K562 (cell line): ENCODE measurements around the gene DLGAP1. TPM values are rescaled to one million over a fixed set of nuclear protein-coding genes. Genes with fewer than 3 reads are reported as not detected.

Source experiments
- ATAC-seq: fragments of 200-7000 bp; cut with Tn5 transposase; 3 replicates; pipeline ENCODE4 v1.9.1; 2020; ENCODE audit warnings: moderate library complexity
- BruUV-seq: library from RNA; stranded (reverse); fragments of 400-500 nt; replicated peaks from 2 replicates; lab custom pipeline; 2021; lab: Mats Ljungman, UMichigan
- CTCF ChIA-PET: fragments of 300-600 bp; formaldehyde crosslinking; extraction: SDS; loops from one replicate; lab custom pipeline; 2021; ENCODE audit warnings: low intra/inter-chr PET ratio; lab: Yijun Ruan, JAX
- POLR2A ChIA-PET: fragments of 300-600, 350-650 bp; sonication (Branson Sonifier 250); formaldehyde crosslinking; extraction: SDS; loops from one replicate; lab custom pipeline; 2021; ENCODE audit warnings: antibody characterized with exemption, inconsistent platforms; lab: Yijun Ruan, JAX
- DNase-seq, 4 experiments: peaks; one replicate each; pipeline versions ENCODE4 v3.0.0 to v3.0.0-alpha.2; 2011 to 2018; ENCODE audit warnings: low spot score in 3 of 4, mixed read lengths in 3 of 4; ENCODE audit errors: extremely low read depth in 1 of 4
- FAIRE-seq: peaks from 2 replicates; lab custom pipeline; 2011; peaks lifted over from hg19 to GRCh38; lab: Jason Lieb, UNC
- H2AFZ ChIP-seq: 2 replicates; pipeline ENCODE4 v1.6.0; 2011; ENCODE audit warnings: low read depth, low read length, control low read depth, inconsistent platforms
- H3K27ac ChIP-seq: fragments of 200-600 bp; 3 replicates; pipeline ENCODE4 v1.8.0; 2011; ENCODE audit warnings: low read depth, mild to moderate bottlenecking, control low read depth, inconsistent platforms, low read length, moderate library complexity, mixed read lengths; ENCODE audit errors: extremely low read depth
- H3K27me3 ChIP-seq, 2 experiments: fragments of 300-600 bp in 1 of 2; 2 replicates in 1 of 2; 3 replicates in 1 of 2; pipeline versions ENCODE4 v1.6.0 to v1.8.0; 2011; ENCODE audit warnings: inconsistent platforms in 2 of 2, low read length in 2 of 2, mild to moderate bottlenecking in 1 of 2, mixed read lengths in 1 of 2, moderate library complexity in 1 of 2; ENCODE audit not compliant: control insufficient read depth in 2 of 2, insufficient read depth in 2 of 2
- H3K36me3 ChIP-seq: fragments of 300-600 bp; 3 replicates; pipeline ENCODE4 v1.8.0; 2011; ENCODE audit warnings: mild to moderate bottlenecking, low read length, inconsistent platforms; ENCODE audit not compliant: control insufficient read depth, insufficient read depth
- H3K4me1 ChIP-seq, 2 experiments: fragments of 200-600 bp in 1 of 2; replicated peaks in 1 of 2; 2 replicates in 1 of 2; 3 replicates in 1 of 2; pipeline versions ENCODE4 v1.5.1 to v1.8.0; 2011; ENCODE audit warnings: inconsistent platforms in 2 of 2, low read length in 2 of 2, mild to moderate bottlenecking in 1 of 2, mixed read lengths in 1 of 2, moderate library complexity in 1 of 2; ENCODE audit not compliant: control insufficient read depth in 2 of 2, insufficient read depth in 2 of 2
- H3K4me2 ChIP-seq: 2 replicates; pipeline ENCODE4 v1.6.1; 2011; ENCODE audit warnings: low read length, control low read depth, inconsistent platforms, mixed read lengths; ENCODE audit not compliant: insufficient read depth
- H3K4me3 ChIP-seq: fragments of 200-600 bp; sonication (generic), shearing (Covaris generic); 2 replicates; pipeline ENCODE4 v1.5.1; 2016; ENCODE audit warnings: control low read depth, inconsistent platforms
- H3K79me2 ChIP-seq: fragments of 200-600 bp; 3 replicates; pipeline ENCODE4 v1.8.0; 2011; ENCODE audit warnings: low read length, inconsistent platforms; ENCODE audit not compliant: control insufficient read depth, insufficient read depth
- H3K9ac ChIP-seq, 2 experiments: 2 replicates each; pipeline versions ENCODE4 v1.6.0 to v1.6.1; 2011; ENCODE audit warnings: low read depth in 2 of 2, low read length in 2 of 2, control low read depth in 1 of 2, inconsistent platforms in 1 of 2, mild to moderate bottlenecking in 1 of 2, mixed read lengths in 1 of 2; ENCODE audit not compliant: insufficient read depth in 1 of 2
- H3K9me1 ChIP-seq: one replicate; pipeline ENCODE4 v1.6.0; 2011; ENCODE audit warnings: inconsistent platforms, mild to moderate bottlenecking, low read length, moderate library complexity; ENCODE audit not compliant: control insufficient read depth, insufficient read depth
- H3K9me3 ChIP-seq: replicated peaks from 2 replicates; pipeline ENCODE4 v1.5.1; 2011; ENCODE audit warnings: low read depth, low read length, inconsistent platforms; ENCODE audit not compliant: control insufficient read depth, insufficient read depth
- H4K20me1 ChIP-seq: replicated peaks from 2 replicates; pipeline ENCODE4 v1.6.1; 2011; ENCODE audit warnings: low read length, inconsistent platforms, mixed read lengths; ENCODE audit not compliant: control insufficient read depth, insufficient read depth
- BRCA1 ChIP-seq, 2 experiments: fragments of 450-650 bp in 1 of 2; sonication (generic) in 1 of 2; formaldehyde crosslinking in 1 of 2; IDR thresholded peaks; 2 replicates each; pipeline versions ENCODE4 v1.5.0 to v1.6.1; 2017 to 2020; ENCODE audit warnings: mild to moderate bottlenecking in 1 of 2, missing genetic modification reagents in 1 of 2
- BRD9 ChIP-seq: fragments of 450-650 bp; IDR thresholded peaks from 2 replicates; pipeline ENCODE4 v1.6.1; 2018; ENCODE audit warnings: low read depth; ENCODE audit not compliant: partially characterized antibody
- CGGBP1 ChIP-seq: fragments of 250-450 bp; sonication (Bioruptor Pico); IDR thresholded peaks from 2 replicates; pipeline ENCODE4 v1.9.0; 2021; ENCODE audit warnings: mild to moderate bottlenecking
- ELK1 ChIP-seq: sonication (generic); formaldehyde crosslinking; IDR thresholded peaks from 2 replicates; pipeline ENCODE4 v1.8.1; 2022; ENCODE audit warnings: missing genetic modification reagents
- MEIS2 ChIP-seq: fragments of 450-650 bp; IDR thresholded peaks from 2 replicates; pipeline ENCODE4 v1.6.1; 2014; ENCODE audit warnings: mild to moderate bottlenecking; ENCODE audit not compliant: partially characterized antibody
- NFE2L1 ChIP-seq: fragments of 450-650 bp; IDR thresholded peaks from 2 replicates; pipeline ENCODE4 v1.6.1; 2016; ENCODE audit warnings: missing genetic modification characterization, low read depth, mild to moderate bottlenecking, missing compliant biosample characterization, moderate library complexity, borderline replicate concordance
- POLR2H ChIP-seq: IDR thresholded peaks from 2 replicates; pipeline ENCODE4 v1.6.1; 2016; ENCODE audit warnings: missing genetic modification characterization, low read depth, mild to moderate bottlenecking, control low read depth, missing compliant biosample characterization, moderate library complexity
- RBBP5 ChIP-seq: fragments of 200-600 bp; sonication (generic); IDR thresholded peaks from 2 replicates; pipeline ENCODE4 v1.6.1; 2012; ENCODE audit warnings: borderline replicate concordance, mild to moderate bottlenecking, low read length, control low read depth, inconsistent platforms; ENCODE audit not compliant: insufficient read depth, poor library complexity, severe bottlenecking
- SNRNP70 ChIP-seq: fragments of 200-400 bp; formaldehyde crosslinking; optimal IDR thresholded peaks from 2 replicates; pipeline ENCODE3; 2017; ENCODE audit warnings: low read depth, low read length
- SRSF3 ChIP-seq: fragments of 200-400 bp; formaldehyde crosslinking; IDR thresholded peaks from 2 replicates; pipeline ENCODE4 v1.6.1; 2016; ENCODE audit warnings: mild to moderate bottlenecking, low read length, moderate library complexity; ENCODE audit not compliant: insufficient read depth
- TBL1XR1 ChIP-seq, 2 experiments: IDR thresholded peaks; 2 replicates each; pipeline ENCODE4 v1.6.1; 2012; ENCODE audit warnings: improper control_type of control experiment in 2 of 2, low read length in 2 of 2, mild to moderate bottlenecking in 1 of 2
- ZNF232 ChIP-seq: sonication (generic); formaldehyde crosslinking; IDR thresholded peaks from 2 replicates; pipeline ENCODE4 v1.8.0; 2022; ENCODE audit warnings: mild to moderate bottlenecking, missing genetic modification reagents
- ZNF263 ChIP-seq: sonication (generic); formaldehyde crosslinking; IDR thresholded peaks from 2 replicates; pipeline ENCODE4 v1.8.0; 2022; ENCODE audit warnings: mild to moderate bottlenecking, missing genetic modification reagents, borderline replicate concordance
- ZNF584 ChIP-seq: fragments of 200-800 bp; sonication (Bioruptor generic); IDR thresholded peaks from 2 replicates; pipeline ENCODE4 v1.6.1; 2016; ENCODE audit warnings: low read depth, mild to moderate bottlenecking, missing genetic modification characterization, missing compliant biosample characterization
- ZNF668 ChIP-seq: fragments of 250-450 bp; sonication (Bioruptor Pico); IDR thresholded peaks from 2 replicates; pipeline ENCODE4 v1.8.0; 2022; ENCODE audit warnings: mild to moderate bottlenecking, inconsistent platforms
- WGBS: fragments of 100-300 bp; shearing (Covaris generic); methylation state at CpG from one replicate; pipeline ENCODE4 v1.1.6; 2016; ENCODE audit warnings: low coverage, mixed read lengths; ENCODE audit not compliant: insufficient coverage; ENCODE audit errors: missing lambda C conversion rate; 5-methylcytosine and 5-hydroxymethylcytosine counted together
- in situ Hi-C: fragments of 300-500 bp; cut with MboI; formaldehyde crosslinking; loops from 4 replicates; pipeline ENCODE4 v1.15.0; 2018; ENCODE audit warnings: inconsistent platforms, mixed read lengths
- intact Hi-C: fragments of 100-400 bp; cut with micrococcal nuclease; formaldehyde crosslinking; loops from 2 replicates; pipeline ENCODE4 v1.14.2; 2022
- polyA plus RNA-seq, 8 experiments: library from polyadenylated mRNA; depleted of rRNA in 4 of 8; stranded (reverse) in 5 of 8; unstranded in 3 of 8; fragments of >200 nt; fragmentation: Nextera tagmentation in 2 of 8; fragmentation: Illumina TruSeq in 1 of 8; extraction: Ambion mirVana in 2 of 8; extraction: Trizol in 1 of 8; gene quantifications; 2 replicates each; pipeline versions ENCODE4 v1.2.1 to v1.2.3, GENCODE V29; 2011 to 2014; ENCODE audit warnings: inconsistent platforms in 1 of 8, missing spikeins in 1 of 8
- total RNA-seq, 7 experiments: library from RNA; depleted of rRNA in 6 of 7; stranded (reverse); fragments of >200 nt in 6 of 7; fragmentation: Illumina TruSeq in 2 of 7; extraction: Trizol in 2 of 7; gene quantifications; 2 replicates each; pipeline versions ENCODE4 v1.2.1 to v1.2.3, GENCODE V29; 2011 to 2021; ENCODE audit warnings: low replicate concordance in 1 of 7
- TF ChIP-seq, protein P1 (sequence below), 2 experiments: IDR thresholded peaks; 2 replicates each; pipeline ENCODE4 v1.6.1; 2012; ENCODE audit warnings: improper control_type of control experiment in 2 of 2, low read depth in 2 of 2, low read length in 2 of 2, borderline replicate concordance in 1 of 2

DLGAP1 gene
- total and polyA plus RNA-seq, 9 of the 15 experiments (the other 6 are each of a cell fraction or from before 2014, with no cell fraction given): 0.04 to 0.22 (median 0.08) TPM

- Histone ChIP-seq H3K4me1 (no peaks in the 10 kb centered on the region), H3K36me3 (no peaks in the 10 kb centered on the region), H3K4me3 (no peak overlapping the region), H3K27ac (no peak overlapping the region), H3K4me2 (no peak overlapping the region), H3K79me2 (no peaks in the 10 kb centered on the region), H3K9ac (no peak overlapping the region), H3K9me3 (no peaks in the 10 kb centered on the region), H3K9me1 (no peaks in the 10 kb centered on the region), H4K20me1 (no peaks in the 10 kb centered on the region), H2AFZ (no peak overlapping the region), H3K27me3 (peaks cover 11 to 25% of the 10 kb centered on the region in 2 experiments)
- intact Hi-C loops: no loop called here
- 2% methylated on average over 4 of the region's 4 CpGs for WGBS
- FAIRE-seq (no peak), ATAC-seq (no peak), DNase-seq (no peak)
- ChIA-PET POLR2A (no interaction called here), CTCF (no interaction called here)
- in situ Hi-C loops: no loop called here
- no TSS peak for BruUV-seq
- no peak for TF ChIP-seq ZNF584
- no peak for TF ChIP-seq POLR2H
- TF ChIP-seq BRCA1 (IDR thresholded peaks at IDR 0.05): no peak
- TF ChIP-seq BRCA1 (CRISPR knock-in tag; IDR thresholded peaks at IDR 0.05): no peak
- TF ChIP-seq ELK1: no peak
- TF ChIP-seq ZNF263 (CRISPR knock-in tag): no peak
- no peak for TF ChIP-seq CGGBP1 (CRISPR knock-in tag)
- TF ChIP-seq SRSF3: no peak
- TF ChIP-seq TBL1XR1 (IDR thresholded peaks at IDR 0.05; ENCODE audit: low read length in 2 of 2): no peak
- TF ChIP-seq, protein P1, sequence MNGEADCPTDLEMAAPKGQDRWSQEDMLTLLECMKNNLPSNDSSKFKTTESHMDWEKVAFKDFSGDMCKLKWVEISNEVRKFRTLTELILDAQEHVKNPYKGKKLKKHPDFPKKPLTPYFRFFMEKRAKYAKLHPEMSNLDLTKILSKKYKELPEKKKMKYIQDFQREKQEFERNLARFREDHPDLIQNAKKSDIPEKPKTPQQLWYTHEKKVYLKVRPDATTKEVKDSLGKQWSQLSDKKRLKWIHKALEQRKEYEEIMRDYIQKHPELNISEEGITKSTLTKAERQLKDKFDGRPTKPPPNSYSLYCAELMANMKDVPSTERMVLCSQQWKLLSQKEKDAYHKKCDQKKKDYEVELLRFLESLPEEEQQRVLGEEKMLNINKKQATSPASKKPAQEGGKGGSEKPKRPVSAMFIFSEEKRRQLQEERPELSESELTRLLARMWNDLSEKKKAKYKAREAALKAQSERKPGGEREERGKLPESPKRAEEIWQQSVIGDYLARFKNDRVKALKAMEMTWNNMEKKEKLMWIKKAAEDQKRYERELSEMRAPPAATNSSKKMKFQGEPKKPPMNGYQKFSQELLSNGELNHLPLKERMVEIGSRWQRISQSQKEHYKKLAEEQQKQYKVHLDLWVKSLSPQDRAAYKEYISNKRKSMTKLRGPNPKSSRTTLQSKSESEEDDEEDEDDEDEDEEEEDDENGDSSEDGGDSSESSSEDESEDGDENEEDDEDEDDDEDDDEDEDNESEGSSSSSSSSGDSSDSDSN (IDR thresholded peaks at IDR 0.05; ENCODE audit: borderline replicate concordance in 1 of 2, low read depth in 2 of 2, low read length in 2 of 2): no peak
- TF ChIP-seq BRD9: no peak
- no peak for TF ChIP-seq ZNF668 (CRISPR knock-in tag)
- TF ChIP-seq RBBP5: no peak
- TF ChIP-seq NFE2L1: no peak
- no peak for TF ChIP-seq ZNF232 (CRISPR knock-in tag)
- no peak for TF ChIP-seq SNRNP70
- no peak for TF ChIP-seq MEIS2
Measured at GRCh38 chr18:3804336-3804735, 650.8 kb downstream of the DLGAP1 start.
